GM21723 (cell line): ENCODE results near the gene BIRC2.
"Not testable (repeated sequence)": the region's sequence is repeated elsewhere in the genome, so short reads cannot be mapped to it uniquely, and the experiment has no call there.

Experiments used
- ATAC-seq: cut with Tn5 transposase; IDR thresholded peaks from one replicate; pipeline ENCODE4 v1.9.1; 2021; ENCODE audit warnings: mild to moderate bottlenecking, moderate library complexity; ENCODE audit not compliant: unreplicated experiment

The BIRC2 gene

GRCh38 chr11:102346748-102347461 is at the start of gene BIRC2:
TSS of gene BIRC2 (plus strand) at chr11:102347214. CDS start at chr11:102349855, 2,641 bp downstream.
- ATAC-seq: peak; percentile 90

GRCh38 chr11:102300837-102301236 is 46.2 kb upstream of the BIRC2 start:
- ATAC-seq: not testable (repeated sequence)

GRCh38 chr11:102302241-102302640 is 44.8 kb upstream of the BIRC2 start:
- ATAC-seq: no peak

GRCh38 chr11:102304686-102305085 is 42.3 kb upstream of the BIRC2 start:
- no peak for ATAC-seq

GRCh38 chr11:102305352-102306047 is 41.5 kb upstream of the BIRC2 start:
- no peak for ATAC-seq

GRCh38 chr11:102306048-102306597 is 40.9 kb upstream of the BIRC2 start:
- ATAC-seq: no peak

GRCh38 chr11:102306817-102307726 is 39.9 kb upstream of the BIRC2 start:
- ATAC-seq: no peak

GRCh38 chr11:102307727-102308038 is 39.3 kb upstream of the BIRC2 start:
- ATAC-seq: no peak

GRCh38 chr11:102309621-102310541 is 37.1 kb upstream of the BIRC2 start:
- no peak for ATAC-seq

- no peak for ATAC-seq
These were observed 34.3 kb upstream of the BIRC2 start for GRCh38 chr11:102312667-102313066.

GRCh38 chr11:102313238-102313940 is 33.6 kb upstream of the BIRC2 start:
- ATAC-seq: no peak

GRCh38 chr11:102314784-102315183 is 32.2 kb upstream of the BIRC2 start:
- no peak for ATAC-seq

GRCh38 chr11:102316346-102316904 is 30.6 kb upstream of the BIRC2 start:
- no peak for ATAC-seq

GRCh38 chr11:102317099-102317767 is 29.8 kb upstream of the BIRC2 start, which contains the start of gene BIRC3:
TSS of gene BIRC3 (plus strand) at chr11:102317484. CDS start at chr11:102324510, 7,026 bp downstream.
- ATAC-seq: peak; percentile 83

- ATAC-seq: no peak
These were observed 29.3 kb upstream of the BIRC2 start for GRCh38 chr11:102317768-102318103.

- no peak for ATAC-seq
These were observed 28.5 kb upstream of the BIRC2 start for GRCh38 chr11:102318469-102318868.

GRCh38 chr11:102319544-102319943 is 27.5 kb upstream of the BIRC2 start:
- no peak for ATAC-seq

- no peak for ATAC-seq
These were observed 26.8 kb upstream of the BIRC2 start for GRCh38 chr11:102320188-102320587.

GRCh38 chr11:102320679-102321078 is 26.3 kb upstream of the BIRC2 start:
- ATAC-seq: no peak
